IMR-90 (cell line): Measurements from ENCODE around the gene CD8B2. TPM values are rescaled to one million over a fixed set of nuclear protein-coding genes. Genes with fewer than 3 reads are reported as not detected.

Experiments
- polyA plus RNA-seq, 3 experiments: library from polyadenylated mRNA; depleted of rRNA; stranded (reverse); fragments of >200 nt; gene quantifications; 2 replicates each; pipeline ENCODE4 v1.2.3, GENCODE V29; 2012; ENCODE audit warnings: low replicate concordance in 1 of 3
- total RNA-seq: library from RNA; depleted of rRNA; stranded (reverse); fragments of >200 nt; gene quantifications from 2 replicates; pipeline ENCODE4 v1.2.3, GENCODE V29; 2012; rRNA removed

CD8B2 gene
- total and polyA plus RNA-seq, 2 of the 4 experiments (the other 2 are of a cell fraction), result not detected

Other genes with a start within 250 kb of the CD8B2 start
- 0.18 and 0.56 TPM in 2 replicates for gene RGPD3, start 19.0 kb upstream of the CD8B2 start, total RNA-seq
- 0.06 and 0.07 TPM in 2 replicates for gene RGPD3, start 19.0 kb upstream of the CD8B2 start, polyA plus RNA-seq (2012; rRNA removed)